Osteocyte (in vitro differentiated cells): ENCODE measurements around the gene SAMD4A. TPM values are rescaled to one million over a fixed set of nuclear protein-coding genes. Genes with fewer than 3 reads are reported as not detected.

Source experiments
- DNase-seq: peaks from one replicate; pipeline ENCODE4 v3.0.0; 2021; ENCODE audit warnings: mixed read lengths; ENCODE audit not compliant: unreplicated experiment; ENCODE audit errors: extremely low spot score
- H3K27ac Mint-ChIP-seq: one replicate; pipeline ENCODE4 v1.8.0; 2021; ENCODE audit warnings: mild to moderate bottlenecking, mixed read lengths; ENCODE audit not compliant: unreplicated experiment
- H3K27me3 Mint-ChIP-seq: one replicate; pipeline ENCODE4 v1.8.0; 2021; ENCODE audit warnings: mixed read lengths; ENCODE audit not compliant: unreplicated experiment
- H3K36me3 Mint-ChIP-seq: one replicate; pipeline ENCODE4 v1.8.0; 2021; ENCODE audit warnings: mixed read lengths; ENCODE audit not compliant: unreplicated experiment
- H3K4me1 Mint-ChIP-seq: one replicate; pipeline ENCODE4 v1.8.0; 2021; ENCODE audit warnings: mixed read lengths; ENCODE audit not compliant: unreplicated experiment
- H3K4me3 Mint-ChIP-seq: one replicate; pipeline ENCODE4 v1.8.0; 2021; ENCODE audit warnings: mild to moderate bottlenecking, moderate library complexity, mixed read lengths; ENCODE audit not compliant: unreplicated experiment
- H3K9me3 Mint-ChIP-seq: one replicate; pipeline ENCODE4 v1.8.0; 2021; ENCODE audit warnings: mixed read lengths; ENCODE audit not compliant: unreplicated experiment
- total RNA-seq: library from RNA; stranded (reverse); gene quantifications from 2 replicates; pipeline ENCODE4 v1.2.1, GENCODE V29; 2021
- TF ChIP-seq, protein P1 (sequence below): fragments of 200-600 bp; sonication (generic); IDR thresholded peaks from 2 replicates; pipeline ENCODE4 v1.5.0; 2021; ENCODE audit warnings: antibody characterized with exemption, mild to moderate bottlenecking, moderate library complexity

SAMD4A gene
- total RNA-seq, 1 donor from 2014 or later = 39.1 TPM

DNA sequence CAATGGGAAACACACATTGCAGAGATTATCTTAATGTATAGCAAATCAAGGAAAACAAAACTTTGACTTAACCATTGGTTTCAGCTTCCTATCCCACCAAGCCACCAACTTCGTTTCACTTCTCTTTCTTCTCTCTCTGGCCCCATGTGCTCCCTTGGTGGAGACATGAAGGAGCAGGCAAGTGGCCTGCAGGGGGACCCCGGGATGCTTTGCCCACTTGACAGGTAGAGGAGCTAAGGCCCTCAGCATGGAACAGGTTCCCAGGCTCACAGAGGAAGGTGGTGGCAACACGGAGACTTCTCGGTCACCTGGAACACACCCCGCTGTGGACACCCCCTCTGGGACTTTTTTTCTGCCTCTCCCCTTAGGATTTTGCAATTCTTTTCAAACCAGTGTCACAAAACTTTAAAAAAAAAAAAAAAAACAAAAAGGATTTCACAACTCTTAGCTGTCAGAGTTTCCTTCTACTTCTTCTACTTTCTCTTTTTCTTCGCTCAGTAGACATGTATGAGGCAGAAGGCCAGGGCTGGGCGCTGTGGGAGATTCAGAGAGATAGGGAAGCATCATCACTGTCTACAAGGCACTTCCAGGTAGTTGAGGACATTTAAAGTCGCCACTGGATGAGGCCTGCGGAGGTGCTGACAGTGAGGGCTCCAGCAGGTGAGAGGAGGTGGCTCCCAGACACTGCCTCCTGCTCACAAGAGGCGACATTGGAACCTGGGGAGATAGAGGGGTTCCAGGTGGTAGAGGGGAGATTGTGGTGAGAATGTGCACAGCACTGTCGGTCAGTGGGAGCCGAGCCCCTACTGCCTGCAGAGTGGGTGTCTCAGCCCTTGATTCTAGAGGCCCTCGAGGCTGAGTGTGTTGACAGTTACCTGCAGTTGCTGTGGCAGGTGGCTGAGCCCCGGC is 216.1 kb downstream of the SAMD4A start:
- Mint-ChIP-seq H3K9me3 (no peaks in the 10 kb centered on the region), H3K36me3 (peaks cover 42% of the 10 kb centered on the region), H3K27ac (no peak overlapping the region), H3K4me1 (no peaks in the 10 kb centered on the region), H3K4me3 (no peak overlapping the region), H3K27me3 (no peaks in the 10 kb centered on the region)
- no peak for DNase-seq
- TF ChIP-seq, protein P1, sequence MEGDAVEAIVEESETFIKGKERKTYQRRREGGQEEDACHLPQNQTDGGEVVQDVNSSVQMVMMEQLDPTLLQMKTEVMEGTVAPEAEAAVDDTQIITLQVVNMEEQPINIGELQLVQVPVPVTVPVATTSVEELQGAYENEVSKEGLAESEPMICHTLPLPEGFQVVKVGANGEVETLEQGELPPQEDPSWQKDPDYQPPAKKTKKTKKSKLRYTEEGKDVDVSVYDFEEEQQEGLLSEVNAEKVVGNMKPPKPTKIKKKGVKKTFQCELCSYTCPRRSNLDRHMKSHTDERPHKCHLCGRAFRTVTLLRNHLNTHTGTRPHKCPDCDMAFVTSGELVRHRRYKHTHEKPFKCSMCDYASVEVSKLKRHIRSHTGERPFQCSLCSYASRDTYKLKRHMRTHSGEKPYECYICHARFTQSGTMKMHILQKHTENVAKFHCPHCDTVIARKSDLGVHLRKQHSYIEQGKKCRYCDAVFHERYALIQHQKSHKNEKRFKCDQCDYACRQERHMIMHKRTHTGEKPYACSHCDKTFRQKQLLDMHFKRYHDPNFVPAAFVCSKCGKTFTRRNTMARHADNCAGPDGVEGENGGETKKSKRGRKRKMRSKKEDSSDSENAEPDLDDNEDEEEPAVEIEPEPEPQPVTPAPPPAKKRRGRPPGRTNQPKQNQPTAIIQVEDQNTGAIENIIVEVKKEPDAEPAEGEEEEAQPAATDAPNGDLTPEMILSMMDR = no peak

DNA sequence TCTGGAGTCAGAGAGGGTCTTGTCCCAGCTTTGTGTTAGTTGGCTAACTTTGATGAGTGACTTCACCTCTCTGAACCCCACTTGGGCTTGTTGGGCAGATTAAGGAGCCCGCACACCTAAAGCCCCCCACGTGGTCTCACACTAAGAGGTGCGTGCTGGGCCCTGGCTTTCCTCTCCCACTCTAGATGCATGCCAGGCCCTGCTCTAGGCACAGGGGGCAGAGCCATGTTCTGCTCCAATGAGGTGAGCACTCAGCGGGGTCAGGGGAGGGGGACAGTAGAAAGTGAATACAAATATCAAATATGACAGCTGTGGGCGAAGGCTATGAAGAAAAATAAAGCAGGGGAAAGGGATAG is 216.7 kb downstream of the SAMD4A start:
- DNase-seq = no peak
- no peaks in the 10 kb centered on the region for H3K27me3 Mint-ChIP-seq
- H3K9me3 Mint-ChIP-seq = no peaks in the 10 kb centered on the region
- TF ChIP-seq, protein P1 = no peak
- no peak overlapping the region for H3K27ac Mint-ChIP-seq
- H3K4me1 Mint-ChIP-seq = no peaks in the 10 kb centered on the region
- H3K36me3 Mint-ChIP-seq = peaks cover 40% of the 10 kb centered on the region
- no peak overlapping the region for H3K4me3 Mint-ChIP-seq

DNA sequence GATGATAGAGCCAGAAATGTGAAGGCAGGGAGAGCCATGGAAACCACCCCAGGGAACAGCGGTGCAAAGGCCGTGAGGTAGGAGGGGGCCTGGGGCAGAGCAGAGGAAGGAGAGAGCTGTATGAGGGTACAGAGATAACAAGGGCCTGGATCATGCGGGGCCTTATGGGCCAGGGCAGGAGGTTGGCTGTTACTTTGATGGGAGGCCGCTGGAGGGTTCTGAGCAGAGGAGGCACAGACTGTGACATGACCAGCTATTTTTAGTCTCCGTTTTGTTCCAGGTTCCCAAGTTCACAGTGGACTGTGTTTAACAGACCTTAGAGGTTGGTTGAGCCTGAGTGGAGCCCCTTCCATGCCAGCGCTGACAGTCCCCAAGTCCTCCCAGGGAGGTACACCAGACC is 217.1 kb downstream of the SAMD4A start:
- no peaks in the 10 kb centered on the region for H3K4me1 Mint-ChIP-seq

DNA sequence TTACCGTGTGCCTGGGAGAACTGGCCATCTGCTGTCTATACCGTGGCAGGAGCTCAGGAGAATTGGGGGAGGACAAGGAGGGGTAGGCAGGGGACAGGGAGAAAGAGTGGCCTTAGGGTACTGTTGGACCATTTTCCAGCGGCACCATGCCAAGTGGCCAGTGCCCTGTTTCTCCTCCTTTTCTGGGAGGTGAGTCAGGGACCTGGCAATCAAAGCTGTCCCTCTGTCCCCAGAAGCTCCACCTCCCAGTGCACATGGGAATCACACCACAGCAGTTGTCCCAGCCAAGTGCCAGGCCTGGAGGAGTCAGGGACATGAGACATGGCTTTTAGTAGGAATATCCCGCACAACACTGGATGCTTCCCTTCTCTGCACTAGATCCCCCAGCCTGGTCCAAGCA is 217.7 kb downstream of the SAMD4A start:
- peak overlapping the region; percentile 11 for H3K27ac Mint-ChIP-seq
- TF ChIP-seq, protein P1 = no peak
- H3K9me3 Mint-ChIP-seq = no peaks in the 10 kb centered on the region
- H3K27me3 Mint-ChIP-seq = no peaks in the 10 kb centered on the region
- no peaks in the 10 kb centered on the region for H3K4me1 Mint-ChIP-seq
- peaks cover 46% of the 10 kb centered on the region for H3K36me3 Mint-ChIP-seq
- no peak overlapping the region for H3K4me3 Mint-ChIP-seq
- DNase-seq = no peak

More for the DNA sequence above, 217.1 kb downstream of the SAMD4A start:
- TF ChIP-seq, protein P1 = no peak
- Mint-ChIP-seq H3K27ac (no peak overlapping the region), H3K27me3 (no peaks in the 10 kb centered on the region), H3K9me3 (no peaks in the 10 kb centered on the region), H3K36me3 (peaks cover 40% of the 10 kb centered on the region), H3K4me3 (no peak overlapping the region)
- DNase-seq = no peak

DNA sequence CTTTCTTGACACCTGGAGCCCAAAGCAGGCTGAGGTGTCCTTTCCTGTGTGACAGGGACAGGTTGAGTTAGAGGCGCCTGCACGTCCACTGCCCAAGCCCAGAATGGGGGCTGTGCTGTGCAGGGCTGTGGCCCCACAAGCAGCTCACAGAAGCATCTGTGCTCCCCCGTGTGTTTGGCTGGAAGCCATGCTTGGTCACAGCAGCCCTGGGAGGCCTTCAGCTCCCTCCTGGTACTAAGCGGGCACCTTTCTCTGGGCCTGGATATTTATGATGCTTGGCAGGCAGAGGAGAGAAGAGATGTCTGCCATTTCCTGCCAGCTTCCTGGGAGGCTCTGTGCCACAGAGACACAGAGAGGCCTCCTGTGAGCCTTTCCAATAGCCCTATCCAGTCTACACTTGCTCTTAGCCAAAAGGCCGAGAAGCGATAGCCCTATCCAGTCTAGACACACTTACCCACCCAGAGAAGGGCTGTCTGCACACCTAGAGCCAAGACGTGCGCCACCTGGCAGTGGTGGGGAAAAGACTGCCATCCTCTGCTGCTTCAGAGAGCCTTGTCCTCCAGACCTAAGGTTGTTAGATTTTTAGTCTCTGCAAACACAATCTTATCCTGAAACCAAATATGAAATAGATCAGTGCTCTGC is 218.3 kb downstream of the SAMD4A start:
- no peaks in the 10 kb centered on the region for H3K9me3 Mint-ChIP-seq
- DNase-seq = no peak
- peaks cover 47% of the 10 kb centered on the region for H3K36me3 Mint-ChIP-seq
- no peaks in the 10 kb centered on the region for H3K4me1 Mint-ChIP-seq
- H3K27ac Mint-ChIP-seq = peak overlapping the region; percentile 11
- TF ChIP-seq, protein P1 = no peak
- H3K4me3 Mint-ChIP-seq = no peak overlapping the region
- H3K27me3 Mint-ChIP-seq = no peaks in the 10 kb centered on the region
